Fibroblast of mammary gland (primary cell): ENCODE results near the gene CACNG1.

ENCODE experiments used
- DNase-seq: peaks from one replicate; pipeline ENCODE4 v3.0.0-alpha.2; 2010; ENCODE audit warnings: low read depth
- H3K4me3 ChIP-seq: 2 replicates; pipeline ENCODE4 v1.5.1; 2011; ENCODE audit warnings: low read depth, mild to moderate bottlenecking, low read length, moderate library complexity; ENCODE audit not compliant: control insufficient read depth
- TF ChIP-seq, protein P1 (sequence below): conservative IDR thresholded peaks from 2 replicates; pipeline ENCODE4 v1.5.1; 2011; ENCODE audit warnings: low read depth, low read length, inconsistent platforms; ENCODE audit not compliant: control insufficient read depth, insufficient read depth

The CACNG1 gene

DNA sequence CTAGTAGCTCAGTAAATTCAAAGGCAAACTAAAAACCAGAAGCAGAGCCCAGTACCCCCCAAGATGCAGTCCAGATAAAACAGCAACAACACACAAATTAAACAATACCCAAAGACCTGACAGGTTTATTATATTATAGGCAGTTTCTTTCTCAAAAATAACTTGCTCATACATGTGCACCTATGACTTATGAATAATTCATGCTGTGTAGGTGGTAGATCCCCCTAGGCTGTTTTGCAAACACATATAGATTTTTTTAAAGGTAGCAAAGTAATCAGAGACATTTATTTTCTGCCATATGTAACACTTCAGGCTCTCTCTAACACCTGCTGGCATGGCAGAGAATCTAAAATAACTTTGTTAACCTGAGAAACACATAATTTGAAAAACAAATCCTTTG, 27.2 kb downstream of the CACNG1 start:
- no peak overlapping the region for H3K4me3 ChIP-seq
- TF ChIP-seq, protein P1, sequence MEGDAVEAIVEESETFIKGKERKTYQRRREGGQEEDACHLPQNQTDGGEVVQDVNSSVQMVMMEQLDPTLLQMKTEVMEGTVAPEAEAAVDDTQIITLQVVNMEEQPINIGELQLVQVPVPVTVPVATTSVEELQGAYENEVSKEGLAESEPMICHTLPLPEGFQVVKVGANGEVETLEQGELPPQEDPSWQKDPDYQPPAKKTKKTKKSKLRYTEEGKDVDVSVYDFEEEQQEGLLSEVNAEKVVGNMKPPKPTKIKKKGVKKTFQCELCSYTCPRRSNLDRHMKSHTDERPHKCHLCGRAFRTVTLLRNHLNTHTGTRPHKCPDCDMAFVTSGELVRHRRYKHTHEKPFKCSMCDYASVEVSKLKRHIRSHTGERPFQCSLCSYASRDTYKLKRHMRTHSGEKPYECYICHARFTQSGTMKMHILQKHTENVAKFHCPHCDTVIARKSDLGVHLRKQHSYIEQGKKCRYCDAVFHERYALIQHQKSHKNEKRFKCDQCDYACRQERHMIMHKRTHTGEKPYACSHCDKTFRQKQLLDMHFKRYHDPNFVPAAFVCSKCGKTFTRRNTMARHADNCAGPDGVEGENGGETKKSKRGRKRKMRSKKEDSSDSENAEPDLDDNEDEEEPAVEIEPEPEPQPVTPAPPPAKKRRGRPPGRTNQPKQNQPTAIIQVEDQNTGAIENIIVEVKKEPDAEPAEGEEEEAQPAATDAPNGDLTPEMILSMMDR = no peak
- no peak for DNase-seq

DNA sequence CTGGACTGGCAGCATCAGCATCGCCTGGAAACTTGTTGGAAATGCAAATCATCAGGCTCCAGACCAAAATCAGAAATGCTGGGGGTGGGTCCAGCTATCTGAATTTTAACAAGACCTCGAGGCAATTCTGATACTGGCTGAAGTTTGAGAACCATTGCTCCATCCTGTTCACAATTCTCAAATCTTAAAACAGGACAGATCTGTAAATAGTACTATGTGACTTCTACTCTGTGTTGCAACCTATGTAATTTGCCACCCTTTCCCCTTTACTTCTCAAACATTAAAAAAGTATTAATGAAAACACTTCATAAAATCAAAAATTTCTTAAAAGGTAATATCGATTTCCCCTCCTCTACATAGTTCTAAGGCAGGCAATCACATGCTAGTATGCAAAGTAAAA, 28.5 kb downstream of the CACNG1 start:
- DNase-seq = no peak
- no peak overlapping the region for H3K4me3 ChIP-seq
- TF ChIP-seq, protein P1 = no peak

DNA sequence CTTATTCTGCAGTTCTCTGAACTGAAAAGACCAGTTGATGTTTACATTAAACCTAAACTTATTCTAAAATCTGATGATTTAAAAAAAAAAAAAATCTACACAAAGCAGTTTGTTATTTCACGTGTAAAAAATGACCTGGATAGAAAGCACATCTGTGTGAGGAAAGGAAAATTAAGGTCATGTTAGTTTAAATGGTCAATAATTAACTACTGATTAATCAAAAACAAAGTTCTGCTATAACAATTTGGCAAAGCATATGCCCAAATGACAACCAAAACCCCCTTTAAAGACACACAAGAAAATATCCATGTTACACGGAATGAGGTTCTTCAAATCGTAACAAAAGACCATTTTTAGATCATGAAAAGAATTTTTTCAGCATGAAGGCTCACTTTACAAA, 30.4 kb downstream of the CACNG1 start:
- TF ChIP-seq, protein P1 = no peak
- H3K4me3 ChIP-seq = no peak overlapping the region
- DNase-seq = no peak

- TF ChIP-seq, protein P1 = no peak
- DNase-seq = no peak
- H3K4me3 ChIP-seq = no peak overlapping the region
Observed at GRCh38 chr17:67076290-67076689, 31.9 kb downstream of the CACNG1 start.

- TF ChIP-seq, protein P1 = no peak
- H3K4me3 ChIP-seq = no peak overlapping the region
- DNase-seq = no peak
Observed at GRCh38 chr17:67078292-67078691, 33.9 kb downstream of the CACNG1 start.

DNA sequence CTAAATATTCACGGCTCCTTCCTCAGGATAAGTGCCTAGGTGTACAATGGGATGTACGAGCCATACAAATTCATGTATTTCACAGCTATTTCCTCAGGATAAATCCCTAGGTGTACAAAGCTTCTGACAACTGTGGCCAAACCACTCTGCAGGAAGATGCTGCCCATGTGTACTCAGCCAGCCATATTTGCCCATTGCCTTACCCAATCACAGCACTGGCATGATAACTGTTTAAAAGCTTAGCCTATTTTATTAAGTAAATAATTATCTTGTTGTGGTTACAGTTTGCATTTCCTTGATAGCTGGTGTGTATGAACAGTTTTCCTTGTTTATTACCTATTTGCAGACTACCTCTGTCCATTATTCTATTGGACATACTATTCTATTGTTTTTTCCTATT, 35.1 kb downstream of the CACNG1 start:
- TF ChIP-seq, protein P1 = no peak
- DNase-seq = no peak
- no peak overlapping the region for H3K4me3 ChIP-seq

DNA sequence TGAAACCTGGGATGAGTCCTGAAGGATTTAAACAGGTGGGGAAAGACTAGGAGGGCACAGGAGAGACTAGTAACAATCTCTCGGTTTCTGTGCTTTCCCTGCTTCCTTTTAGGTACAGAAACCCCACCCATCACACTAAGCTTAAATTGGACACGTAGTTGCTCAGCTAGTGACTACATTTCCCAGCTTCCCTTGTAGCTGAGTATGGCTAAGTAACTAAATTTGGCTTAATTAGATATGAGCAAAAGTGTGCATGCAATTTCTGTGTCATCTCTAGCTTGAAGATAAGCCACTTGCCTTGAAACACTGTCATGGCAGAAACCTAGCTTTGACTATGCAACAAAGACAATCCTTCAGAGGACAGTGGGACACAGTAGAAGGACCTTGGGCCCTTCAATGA, 36.5 kb downstream of the CACNG1 start:
- no peak for DNase-seq
- TF ChIP-seq, protein P1 = no peak
- no peak overlapping the region for H3K4me3 ChIP-seq
